Measurements from ENCODE around the gene MS4A2.

DNA sequence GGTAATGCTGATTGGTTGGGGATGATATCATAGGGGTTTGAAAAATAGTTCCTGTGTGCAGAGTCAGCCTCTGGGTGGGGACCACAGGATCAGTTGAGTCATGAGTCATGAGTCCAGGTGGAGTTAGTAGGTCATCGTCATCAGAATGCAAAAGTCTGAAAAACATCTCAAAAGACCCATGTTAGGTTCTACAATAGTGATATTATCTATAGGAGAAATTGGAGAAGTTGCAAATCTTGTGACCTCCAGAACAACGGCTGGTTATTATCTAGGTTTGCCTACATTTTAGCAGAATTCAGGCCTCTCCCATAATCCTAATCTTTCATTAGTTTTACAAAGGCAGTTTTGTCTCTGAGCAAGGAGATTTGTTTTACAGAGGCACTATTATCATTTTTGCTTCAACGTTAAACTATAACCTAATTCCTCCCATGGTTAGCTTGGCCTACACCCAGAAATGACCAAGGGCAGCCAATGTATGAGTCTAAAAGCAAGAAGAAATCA, 38.9 kb downstream of the MS4A2 start:
- TF ChIP-seq CTCF (conservative IDR thresholded peaks at IDR 0.05 in 1 of 2, IDR thresholded peaks at IDR 0.05 in 1 of 2; ENCODE audit: extremely low read depth in 1 of 2, insufficient read depth in 1 of 2, low read depth in 1 of 2, low read length in 2 of 2) (no peak), EZH2 (IDR thresholded peaks at IDR 0.05; ENCODE audit: borderline replicate concordance, low read length) (no peak)
